Suprapubic skin (tissue), 4 donors: ENCODE measurements around the gene SYNPO2. TPM values are rescaled to one million over a fixed set of nuclear protein-coding genes. Genes with fewer than 3 reads are reported as not detected.

ENCODE experiments used
- DNase-seq, 2 donors: peaks; one replicate each; pipeline ENCODE4 v3.0.0-alpha.2; 2019; ENCODE audit warnings: low spot score in 2 of 2
- H3K27ac ChIP-seq: fragments of 200-600 bp; sonication (generic); one replicate; pipeline ENCODE4 v1.5.1; 2019
- H3K27me3 ChIP-seq: fragments of 200-600 bp; sonication (generic); one replicate; pipeline ENCODE4 v1.5.1; 2019
- H3K36me3 ChIP-seq: fragments of 200-600 bp; sonication (generic); one replicate; pipeline ENCODE4 v1.5.1; 2019
- H3K4me1 ChIP-seq: fragments of 200-600 bp; sonication (generic); one replicate; pipeline ENCODE4 v1.5.1; 2019
- H3K4me3 ChIP-seq: fragments of 200-600 bp; sonication (generic); one replicate; pipeline ENCODE4 v1.5.1; 2019; ENCODE audit warnings: mild to moderate bottlenecking
- H3K9me3 ChIP-seq: fragments of 200-600 bp; sonication (generic); one replicate; pipeline ENCODE4 v1.5.1; 2019
- EP300 ChIP-seq: sonication (generic); formaldehyde crosslinking; IDR thresholded peaks from one replicate; pipeline ENCODE4 v1.6.1; 2017; ENCODE audit warnings: antibody characterized with exemption
- POLR2A ChIP-seq, 2 donors: fragments of 450-650 bp; IDR thresholded peaks; one replicate each; pipeline ENCODE4 v1.6.1; 2017; ENCODE audit warnings: antibody characterized with exemption in 2 of 2, mild to moderate bottlenecking in 2 of 2, moderate library complexity in 2 of 2
- POLR2AphosphoS5 ChIP-seq, 3 donors: sonication (generic); formaldehyde crosslinking; IDR thresholded peaks; one replicate each; pipeline ENCODE4 v1.6.1; 2017; ENCODE audit warnings: antibody characterized with exemption in 3 of 3
- WGBS: methylation state at CpG from one replicate; pipeline ENCODE4 v1.1.5; 2018; 5-methylcytosine and 5-hydroxymethylcytosine counted together
- total RNA-seq, 4 donors: library from RNA; depleted of rRNA; stranded (reverse); fragments of >200 nt; gene quantifications; one replicate each; pipeline ENCODE4 v1.1.0, GENCODE V29; 2016
- TF ChIP-seq, protein P1 (sequence below), 2 donors: fragments of 200-600 bp in 1 of 2; fragments of 450-650 bp in 1 of 2; sonication (generic) in 1 of 2; IDR thresholded peaks; one replicate each; pipeline ENCODE4 v1.5.1; 2016 to 2019; ENCODE audit warnings: antibody characterized with exemption in 2 of 2, mild to moderate bottlenecking in 1 of 2, moderate library complexity in 1 of 2

The SYNPO2 gene
- total RNA-seq, 4 donors from 2014 or later, result 14.3 to 33.6 (median 19.1) TPM

- Histone ChIP-seq H3K36me3 (no peaks in the 10 kb centered on the region), H3K27me3 (no peaks in the 10 kb centered on the region), H3K4me3 (no peak overlapping the region), H3K27ac (no peak overlapping the region), H3K9me3 (no peaks in the 10 kb centered on the region), H3K4me1 (no peaks in the 10 kb centered on the region)
- TF ChIP-seq EP300, result no peak
- no peak for TF ChIP-seq POLR2AphosphoS5 (IDR thresholded peaks at IDR 0.05)
- TF ChIP-seq, protein P1, sequence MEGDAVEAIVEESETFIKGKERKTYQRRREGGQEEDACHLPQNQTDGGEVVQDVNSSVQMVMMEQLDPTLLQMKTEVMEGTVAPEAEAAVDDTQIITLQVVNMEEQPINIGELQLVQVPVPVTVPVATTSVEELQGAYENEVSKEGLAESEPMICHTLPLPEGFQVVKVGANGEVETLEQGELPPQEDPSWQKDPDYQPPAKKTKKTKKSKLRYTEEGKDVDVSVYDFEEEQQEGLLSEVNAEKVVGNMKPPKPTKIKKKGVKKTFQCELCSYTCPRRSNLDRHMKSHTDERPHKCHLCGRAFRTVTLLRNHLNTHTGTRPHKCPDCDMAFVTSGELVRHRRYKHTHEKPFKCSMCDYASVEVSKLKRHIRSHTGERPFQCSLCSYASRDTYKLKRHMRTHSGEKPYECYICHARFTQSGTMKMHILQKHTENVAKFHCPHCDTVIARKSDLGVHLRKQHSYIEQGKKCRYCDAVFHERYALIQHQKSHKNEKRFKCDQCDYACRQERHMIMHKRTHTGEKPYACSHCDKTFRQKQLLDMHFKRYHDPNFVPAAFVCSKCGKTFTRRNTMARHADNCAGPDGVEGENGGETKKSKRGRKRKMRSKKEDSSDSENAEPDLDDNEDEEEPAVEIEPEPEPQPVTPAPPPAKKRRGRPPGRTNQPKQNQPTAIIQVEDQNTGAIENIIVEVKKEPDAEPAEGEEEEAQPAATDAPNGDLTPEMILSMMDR (IDR thresholded peaks at IDR 0.05), result no peak
- no peak for TF ChIP-seq POLR2A (IDR thresholded peaks at IDR 0.05)
- 50% methylated on average over 1 of the region's 1 CpG for WGBS
- no peak for DNase-seq
These were observed 52.5 kb downstream of the SYNPO2 start for GRCh38 chr4:118941149-118941548.

GRCh38 chr4:118941799-118942198 is 53.1 kb downstream of the SYNPO2 start:
- H3K27ac ChIP-seq, result no peak overlapping the region
- TF ChIP-seq, protein P1 (IDR thresholded peaks at IDR 0.05), result no peak
- TF ChIP-seq EP300, result no peak
- TF ChIP-seq POLR2AphosphoS5 (IDR thresholded peaks at IDR 0.05), result no peak
- no peak for TF ChIP-seq POLR2A (IDR thresholded peaks at IDR 0.05)
- H3K9me3 ChIP-seq, result no peaks in the 10 kb centered on the region
- no peaks in the 10 kb centered on the region for H3K27me3 ChIP-seq
- H3K36me3 ChIP-seq, result no peaks in the 10 kb centered on the region
- no peak for DNase-seq
- 65% methylated on average over 6 of the region's 6 CpGs for WGBS
- no peak overlapping the region for H3K4me3 ChIP-seq
- no peaks in the 10 kb centered on the region for H3K4me1 ChIP-seq

DNA sequence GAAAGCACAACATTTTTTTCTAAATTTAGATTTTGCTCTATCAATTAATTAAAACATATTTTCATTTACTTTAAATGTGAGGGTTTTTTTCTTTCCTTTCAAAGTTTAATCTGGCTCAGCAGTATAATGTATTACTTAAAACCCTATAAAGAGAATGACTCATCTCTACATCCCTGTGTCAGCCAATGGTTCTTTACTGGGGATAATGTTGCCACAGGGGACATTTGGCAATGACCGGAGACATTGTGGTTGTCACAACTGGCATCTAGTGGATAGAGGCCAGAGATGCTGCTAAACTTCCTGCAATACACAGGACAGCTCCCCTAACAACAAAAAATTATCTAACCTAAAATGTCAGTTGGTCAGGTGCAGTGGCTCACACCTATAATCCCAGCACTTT is 53.8 kb downstream of the SYNPO2 start:
- Histone ChIP-seq H3K27ac (no peak overlapping the region), H3K9me3 (no peaks in the 10 kb centered on the region), H3K27me3 (no peaks in the 10 kb centered on the region), H3K4me1 (no peaks in the 10 kb centered on the region), H3K36me3 (no peaks in the 10 kb centered on the region), H3K4me3 (no peak overlapping the region)
- TF ChIP-seq, protein P1 (IDR thresholded peaks at IDR 0.05), result no peak
- TF ChIP-seq POLR2AphosphoS5 (IDR thresholded peaks at IDR 0.05), result no peak
- no peak for TF ChIP-seq POLR2A (IDR thresholded peaks at IDR 0.05)
- no peak for TF ChIP-seq EP300
- 11% methylated on average over 1 of the region's 1 CpG for whole genome bisulfite sequencing
- no peak for DNase-seq

GRCh38 chr4:118947095-118947494 is 58.4 kb downstream of the SYNPO2 start:
- no peaks in the 10 kb centered on the region for H3K9me3 ChIP-seq
- H3K4me3 ChIP-seq, result no peak overlapping the region
- no peak overlapping the region for H3K27ac ChIP-seq
- H3K4me1 ChIP-seq, result no peaks in the 10 kb centered on the region
- no peak for DNase-seq
- TF ChIP-seq, protein P1 (IDR thresholded peaks at IDR 0.05), result no peak
- no peak for TF ChIP-seq POLR2A (IDR thresholded peaks at IDR 0.05)
- TF ChIP-seq POLR2AphosphoS5 (IDR thresholded peaks at IDR 0.05), result no peak
- TF ChIP-seq EP300, result no peak
- no peaks in the 10 kb centered on the region for H3K27me3 ChIP-seq
- H3K36me3 ChIP-seq, result no peaks in the 10 kb centered on the region
- 51% methylated on average over 2 of the region's 2 CpGs for WGBS

- Histone ChIP-seq H3K27me3 (no peaks in the 10 kb centered on the region), H3K4me1 (no peaks in the 10 kb centered on the region), H3K4me3 (no peak overlapping the region), H3K36me3 (no peaks in the 10 kb centered on the region), H3K27ac (no peak overlapping the region), H3K9me3 (no peaks in the 10 kb centered on the region)
- no peak for TF ChIP-seq EP300
- TF ChIP-seq POLR2AphosphoS5 (IDR thresholded peaks at IDR 0.05), result no peak
- TF ChIP-seq, protein P1 (IDR thresholded peaks at IDR 0.05), result no peak
- TF ChIP-seq POLR2A (IDR thresholded peaks at IDR 0.05), result no peak
- no peak for DNase-seq
- WGBS, result 63% methylated on average over 3 of the region's 3 CpGs
These were observed 60.0 kb downstream of the SYNPO2 start for GRCh38 chr4:118948545-118949144.
